ENCODE measurements around the gene CHGA. TPM values are rescaled to one million over a fixed set of nuclear protein-coding genes. Genes with fewer than 3 reads are reported as not detected.

The CHGA gene
- polyA plus RNA-seq, 1 donor = 0.23 TPM

- no peak for DNase-seq
Measured at GRCh38 chr14:92984082-92984788, 61.3 kb downstream of the CHGA start.

Other genes starting within 250 kb of the CHGA start
- 99.0 TPM for gene LGMN, start 174.5 kb upstream of the CHGA start, polyA plus RNA-seq (ENCODE audit: insufficient read length)
- gene GOLGA5, start 128.8 kb upstream of the CHGA start, polyA plus RNA-seq (ENCODE audit: insufficient read length) = 29.9 TPM
- gene ITPK1, start 192.8 kb downstream of the CHGA start, polyA plus RNA-seq (ENCODE audit: insufficient read length) = 16.5 TPM

Data from hindlimb muscle (tissue), 1 donor.